GM19025 (cell line): ENCODE measurements around the gene LCE1C.

Source experiments
- ATAC-seq: cut with Tn5 transposase; IDR thresholded peaks from one replicate; pipeline ENCODE4 v1.9.1; 2021; ENCODE audit warnings: mild to moderate bottlenecking, low read depth, moderate library complexity; ENCODE audit not compliant: unreplicated experiment

The LCE1C gene, protein sequence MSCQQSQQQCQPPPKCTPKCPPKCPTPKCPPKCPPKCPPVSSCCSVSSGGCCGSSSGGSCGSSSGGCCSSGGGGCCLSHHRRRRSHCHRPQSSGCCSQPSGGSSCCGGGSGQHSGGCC

DNA sequence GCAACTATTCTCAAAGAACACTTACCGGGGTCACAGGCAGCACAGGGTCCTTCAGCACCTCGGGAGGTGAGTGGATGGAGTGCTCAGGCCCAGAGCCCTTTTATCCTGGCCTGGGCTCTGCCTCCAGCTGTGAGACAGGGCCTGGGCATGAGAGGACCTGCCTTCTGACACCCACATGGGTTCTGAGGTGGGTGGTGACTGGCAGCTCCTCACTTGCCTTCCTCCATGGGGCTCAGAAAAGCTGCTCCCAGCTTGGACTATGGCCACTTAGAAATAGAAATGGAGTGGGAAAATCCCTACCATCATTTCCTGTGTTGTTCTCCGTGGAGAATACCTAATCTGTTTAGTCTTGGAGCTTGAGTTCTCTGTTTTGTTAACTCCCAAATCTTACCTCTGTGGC, at the start of gene LCE1C:
Gene LCE1C, minus strand, starts transcription at position 76 of the 400 bp plus-strand sequence. CDS start 1,173 bp downstream, outside the sequence.
- ATAC-seq, result no peak

DNA sequence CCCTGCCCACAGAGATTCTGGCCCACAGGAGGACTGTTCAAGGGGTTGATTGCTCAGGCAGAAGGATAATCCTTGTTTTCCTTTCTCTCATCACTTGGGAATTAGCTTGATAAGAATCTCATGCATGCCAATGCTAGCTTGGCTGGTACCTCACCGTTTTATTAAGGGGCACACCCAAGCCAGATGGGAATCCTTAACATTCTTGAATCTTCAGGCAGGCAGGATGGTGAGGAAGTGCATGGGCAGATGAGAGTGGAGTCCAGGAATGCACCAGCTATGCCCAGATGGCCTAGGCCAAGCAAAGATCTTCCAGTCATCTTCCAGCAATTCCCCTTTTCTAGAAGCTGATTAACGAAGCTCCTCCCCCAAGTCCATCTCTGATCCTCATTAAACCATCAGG, 49.2 kb upstream of the LCE1C start:
- no peak for ATAC-seq

DNA sequence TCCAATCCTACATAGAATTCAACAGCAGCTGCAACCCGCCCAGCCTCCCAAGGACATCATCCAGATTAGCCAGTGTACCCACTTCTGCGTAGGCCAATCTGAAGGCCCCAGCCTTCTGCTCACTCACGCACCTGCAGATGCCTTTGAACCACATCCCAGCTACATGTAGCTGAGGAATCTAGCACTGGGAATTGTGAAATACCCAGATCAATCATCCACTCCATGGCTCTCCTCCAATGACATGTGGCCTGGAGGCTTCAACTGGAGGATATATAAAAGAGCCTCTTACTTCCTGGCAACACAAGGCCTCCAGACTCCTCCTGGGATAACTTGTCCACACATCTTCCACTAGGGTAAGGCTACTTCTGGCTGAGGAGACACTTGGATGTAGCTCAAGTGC, 36.1 kb upstream of the LCE1C start, which contains the start of gene LCE6A:
Gene LCE6A, plus strand, starts transcription at position 301 of the 400 bp plus-strand sequence. CDS start 665 bp downstream, outside the sequence.
- no peak for ATAC-seq

DNA sequence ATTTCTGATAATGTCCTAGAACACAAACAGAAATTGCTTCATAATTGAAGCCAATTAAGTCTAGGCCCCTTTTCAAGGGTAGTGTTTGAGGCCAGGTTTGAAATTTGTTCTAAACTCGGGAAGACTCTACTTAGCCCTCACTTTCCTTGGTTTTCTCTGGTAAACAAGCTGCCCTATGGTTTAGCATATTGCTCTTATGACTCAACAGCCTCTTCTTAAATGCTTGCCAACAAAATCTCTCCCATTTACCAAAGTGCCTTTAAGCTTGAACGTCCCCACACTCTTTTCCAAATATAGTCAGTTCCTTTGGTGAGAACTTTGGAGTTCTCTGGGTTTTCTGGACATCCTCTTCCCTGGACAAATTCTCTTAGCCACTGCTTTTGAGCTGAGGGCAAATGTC, 30.4 kb upstream of the LCE1C start:
- no peak for ATAC-seq

DNA sequence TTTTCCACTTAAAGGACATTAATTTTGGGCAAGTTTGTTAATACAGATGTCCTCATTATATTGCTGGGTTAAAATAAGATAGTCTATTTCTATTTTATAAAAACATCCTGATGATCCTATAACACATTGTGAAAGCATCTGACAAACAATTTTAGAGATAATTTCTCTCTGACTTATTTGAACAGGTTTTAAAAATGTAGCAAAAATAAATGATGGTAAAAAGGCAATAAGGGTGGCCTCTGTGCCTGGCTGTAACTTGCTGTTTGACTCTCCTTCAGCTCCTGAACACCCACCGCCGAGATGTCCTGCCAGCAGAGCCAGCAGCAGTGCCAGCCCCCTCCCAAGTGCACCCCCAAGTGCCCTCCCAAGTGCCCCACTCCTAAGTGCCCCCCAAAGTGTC, 20.7 kb upstream of the LCE1C start, which contains the start of gene LCE1A:
Gene LCE1A, plus strand, starts transcription at position 301 of the 400 bp plus-strand sequence. Its CDS starts 0 bp downstream, at position 301.
- ATAC-seq, result no peak

DNA sequence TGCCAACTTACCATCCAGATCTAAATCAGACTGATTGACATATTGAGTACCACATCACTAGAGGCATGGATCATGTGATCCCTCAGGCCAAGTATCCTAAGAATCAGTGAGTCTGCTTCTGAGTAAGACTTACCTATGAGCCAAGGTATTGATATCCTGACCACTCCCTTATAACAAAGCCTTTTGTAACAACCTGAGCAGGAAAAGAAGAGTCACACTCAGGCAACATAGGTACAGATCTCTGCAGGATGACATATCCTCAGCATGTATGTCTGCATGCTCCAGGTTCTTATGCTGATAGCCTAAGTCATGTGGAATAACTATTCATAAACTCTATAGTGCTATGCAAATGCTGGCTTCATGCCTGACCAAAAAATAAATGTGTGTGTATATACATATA, 18.5 kb upstream of the LCE1C start:
- no peak for ATAC-seq

DNA sequence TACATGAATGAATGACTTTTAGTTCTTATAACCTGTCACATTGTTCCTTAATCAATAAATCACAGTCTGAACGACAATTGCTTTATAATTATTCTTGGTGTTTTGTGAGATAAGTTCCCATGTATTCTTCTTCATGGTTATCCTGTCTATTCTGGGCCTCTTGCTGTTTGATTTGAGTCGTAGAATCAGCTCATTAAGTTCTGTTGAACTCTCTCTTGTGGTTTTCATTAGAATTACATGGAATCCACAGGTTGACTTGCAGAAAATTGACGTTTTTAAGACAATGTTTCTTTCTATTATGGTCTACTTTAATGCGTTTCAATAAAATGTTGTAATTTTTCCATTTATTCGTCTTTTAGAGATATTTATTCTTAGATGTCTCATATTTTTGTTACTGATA, 16.8 kb upstream of the LCE1C start:
- no peak for ATAC-seq

DNA sequence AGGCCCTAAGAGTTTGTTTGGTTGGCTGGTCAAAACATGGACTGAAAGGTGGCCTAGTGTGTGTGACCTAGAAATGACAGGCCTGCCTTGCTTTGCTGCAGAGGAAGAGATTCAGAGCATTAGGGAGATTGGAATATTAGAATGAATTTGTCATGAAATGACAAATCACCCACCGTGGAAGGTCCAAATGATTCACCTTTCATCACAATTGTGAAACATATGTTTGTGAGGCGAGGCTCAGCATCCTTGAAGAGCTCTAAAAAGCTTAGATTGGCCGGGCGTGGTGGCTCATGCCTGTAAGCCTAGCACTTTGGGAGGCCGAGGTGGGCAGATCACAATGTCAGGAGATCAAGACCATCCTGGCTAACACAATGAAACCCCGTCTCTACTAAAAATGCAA, 10.9 kb upstream of the LCE1C start:
- no peak for ATAC-seq

DNA sequence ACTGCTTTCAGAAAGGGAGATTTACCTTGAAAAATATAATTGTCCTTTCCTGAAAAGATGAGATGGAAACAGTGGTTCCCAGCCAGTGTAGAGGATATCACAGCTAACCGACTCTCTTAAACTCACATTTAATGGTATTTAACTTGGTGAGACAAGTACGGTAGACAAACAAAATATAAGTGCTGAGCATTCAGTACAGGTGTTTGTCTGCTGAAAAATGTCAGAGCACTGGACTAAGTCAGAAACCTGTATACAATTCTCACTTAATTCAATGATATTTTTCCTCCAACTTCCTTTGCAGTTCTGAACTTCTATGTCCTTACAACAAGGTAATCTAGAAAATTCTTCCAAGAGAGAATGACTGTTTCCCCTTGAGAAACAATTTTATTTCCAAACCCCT, 5.2 kb upstream of the LCE1C start, which contains the start of gene LCE1B:
Gene LCE1B, plus strand, starts transcription at position 301 of the 400 bp plus-strand sequence. CDS start 476 bp downstream, outside the sequence.
- ATAC-seq, result no peak

DNA sequence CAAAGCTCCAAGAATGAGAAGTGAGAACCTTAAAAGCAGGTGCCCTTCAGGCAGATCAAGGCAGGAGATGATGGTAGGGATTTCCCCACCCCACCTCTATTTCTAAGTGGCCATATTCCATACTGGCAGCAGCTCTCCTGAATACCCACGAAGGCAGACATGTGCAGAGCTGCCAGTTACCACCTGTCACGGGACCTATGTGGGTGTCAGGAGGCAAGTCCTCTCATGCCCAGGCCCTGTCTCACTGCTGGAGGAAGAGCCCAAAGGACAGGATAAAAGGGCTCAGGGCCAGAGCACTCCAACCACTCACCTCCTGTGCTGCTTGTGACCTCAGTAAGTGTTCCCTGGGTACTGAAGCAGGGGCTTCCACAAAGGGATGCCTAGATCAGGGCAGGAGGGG, 4.6 kb upstream of the LCE1C start:
- no peak for ATAC-seq

DNA sequence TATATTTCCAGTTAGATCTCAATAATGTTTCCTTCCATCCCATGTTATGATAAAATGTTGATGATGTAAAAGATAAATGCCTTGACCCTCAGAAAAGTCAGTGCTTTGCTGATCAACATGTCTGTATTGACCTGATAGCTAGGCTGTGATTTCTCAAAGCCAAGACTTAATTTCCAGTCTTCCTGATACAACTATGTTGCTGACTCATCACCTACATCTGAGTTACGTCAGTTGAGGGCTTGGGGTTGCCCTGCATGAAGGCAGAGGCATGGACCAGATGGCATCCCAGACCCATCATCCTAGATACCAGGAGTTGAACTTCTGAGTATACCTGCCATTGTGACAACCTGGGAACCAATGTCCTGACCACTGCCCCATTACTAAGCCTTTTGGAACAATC, 5.1 kb downstream of the LCE1C start:
- no peak for ATAC-seq

DNA sequence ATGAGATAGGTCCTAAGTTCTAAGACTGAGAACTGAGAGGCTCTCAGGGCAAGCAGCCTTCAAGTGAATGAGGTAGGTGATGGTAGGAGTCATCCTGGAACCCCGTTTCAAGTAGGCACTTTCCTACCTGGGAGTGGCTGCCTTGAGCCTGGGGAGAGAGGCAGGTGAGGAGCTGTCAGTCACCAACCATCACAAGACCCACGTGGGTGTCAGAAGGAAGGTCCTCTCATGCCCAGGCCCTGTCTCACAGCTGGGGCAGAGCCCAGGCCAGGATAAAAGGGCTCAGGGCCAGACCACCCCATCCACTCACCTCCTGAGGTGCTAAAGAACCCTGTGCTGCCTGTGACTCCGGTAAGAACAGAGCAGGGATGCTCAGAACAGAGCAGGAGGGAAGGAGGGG, 10.0 kb downstream of the LCE1C start, which contains the start of gene LCE1D:
Gene LCE1D, plus strand, starts transcription at position 301 of the 400 bp plus-strand sequence. CDS start 1,074 bp downstream, outside the sequence.
- ATAC-seq, result no peak

DNA sequence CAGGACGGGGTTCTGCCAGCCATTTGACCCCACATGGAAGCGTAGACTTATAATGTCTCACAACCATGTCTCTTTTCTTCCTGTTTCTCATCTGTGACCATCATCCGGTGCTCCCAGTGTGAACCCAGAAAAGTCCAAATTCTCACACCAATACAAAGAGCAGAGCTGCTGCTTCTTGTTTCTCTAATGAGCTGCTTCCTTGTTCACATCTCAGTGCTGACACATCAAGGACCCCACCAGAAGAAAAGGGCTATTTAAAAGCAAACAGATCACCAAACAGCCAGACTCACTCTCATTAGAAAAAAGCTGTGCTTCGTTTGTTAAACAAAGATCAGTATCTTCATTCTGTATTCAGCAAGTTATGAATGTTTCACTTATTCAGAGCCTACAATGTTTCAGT, 10.8 kb downstream of the LCE1C start:
- ATAC-seq, result no peak

DNA sequence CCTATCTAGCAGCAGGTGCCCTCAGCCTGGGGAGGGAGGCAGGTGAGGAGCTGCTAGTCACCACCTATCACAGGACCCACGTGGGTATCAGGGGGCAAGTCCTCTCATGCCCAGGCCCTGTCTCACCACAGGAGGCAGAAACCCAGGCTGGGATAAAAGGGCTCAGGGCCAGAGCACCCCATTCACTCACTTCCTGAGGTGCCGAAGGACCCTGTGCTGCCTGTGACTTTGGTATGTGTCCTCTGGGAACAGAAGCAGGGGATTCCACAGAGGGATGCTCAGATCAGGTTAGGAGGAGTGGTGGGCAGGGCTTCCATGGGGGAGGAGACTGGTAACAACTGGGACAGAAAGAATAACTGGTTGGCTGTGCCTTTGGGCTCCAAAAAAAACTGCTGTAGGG, 20.4 kb downstream of the LCE1C start, which contains the start of gene LCE1E:
Gene LCE1E, plus strand, starts transcription at position 181 of the 400 bp plus-strand sequence. CDS start 1,043 bp downstream, outside the sequence.
- no peak for ATAC-seq

DNA sequence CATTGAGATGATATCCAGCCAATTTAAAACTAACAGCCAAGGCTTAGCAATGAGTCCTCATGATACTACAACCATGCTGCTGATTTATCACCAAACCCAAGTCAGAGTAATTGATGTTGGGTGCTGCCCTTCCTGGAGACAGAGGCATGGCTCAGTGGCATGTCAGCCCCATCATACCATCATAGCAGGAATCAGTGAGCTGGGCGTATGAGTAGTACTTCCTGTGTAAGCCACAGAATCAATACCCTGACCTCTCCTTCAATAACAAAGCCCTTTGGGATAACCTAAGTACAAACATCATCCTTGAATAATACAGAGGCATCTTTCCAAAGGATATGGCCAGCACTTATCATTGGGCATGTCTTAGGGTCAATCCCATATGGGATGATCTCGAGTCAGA, 23.4 kb downstream of the LCE1C start:
- ATAC-seq, result no peak

DNA sequence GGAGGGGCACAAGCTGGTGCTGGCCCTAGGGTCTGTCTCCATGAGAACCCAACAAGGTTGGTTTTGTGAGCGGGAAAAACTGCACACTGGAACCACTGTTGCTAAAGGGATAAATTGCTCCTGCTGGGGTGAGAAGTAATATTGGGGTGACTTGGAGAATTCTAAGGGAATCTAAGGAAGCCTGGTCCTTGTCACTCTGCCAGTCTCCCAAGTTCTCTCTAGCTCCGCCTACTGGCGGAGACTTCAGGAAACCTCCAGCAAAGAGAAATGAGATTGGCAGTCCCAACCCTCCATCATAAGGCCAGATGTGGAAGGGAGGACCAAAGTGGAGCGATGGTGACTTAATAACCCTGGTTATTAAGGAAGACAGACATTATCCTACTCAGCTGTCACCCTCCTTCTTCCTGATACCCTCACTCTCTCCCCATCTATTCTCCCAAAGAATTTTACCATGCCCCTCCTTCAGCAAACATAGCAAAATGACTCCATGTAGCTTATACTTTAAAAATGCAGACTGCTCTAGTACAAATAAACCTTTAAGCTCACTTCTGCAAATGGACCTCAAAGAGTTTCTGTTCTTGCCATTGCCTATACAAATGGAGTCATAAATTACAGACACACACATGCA, 28.8 kb downstream of the LCE1C start:
- ATAC-seq, result no peak

DNA sequence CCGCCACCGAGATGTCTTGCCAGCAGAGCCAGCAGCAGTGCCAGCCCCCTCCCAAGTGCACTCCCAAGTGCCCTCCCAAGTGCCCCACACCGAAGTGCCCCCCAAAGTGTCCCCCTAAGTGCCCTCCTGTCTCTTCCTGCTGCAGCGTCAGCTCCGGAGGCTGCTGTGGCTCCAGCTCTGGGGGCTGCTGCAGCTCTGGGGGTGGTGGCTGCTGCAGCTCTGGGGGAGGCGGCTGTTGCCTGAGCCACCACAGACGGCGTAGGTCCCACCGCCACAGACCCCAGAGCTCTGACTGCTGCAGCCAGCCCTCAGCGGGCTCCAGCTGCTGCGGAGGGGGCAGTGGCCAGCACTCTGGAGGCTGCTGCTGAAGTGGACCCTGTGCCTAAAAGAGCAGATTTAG, 30.1 kb downstream of the LCE1C start:
- ATAC-seq, result no peak

DNA sequence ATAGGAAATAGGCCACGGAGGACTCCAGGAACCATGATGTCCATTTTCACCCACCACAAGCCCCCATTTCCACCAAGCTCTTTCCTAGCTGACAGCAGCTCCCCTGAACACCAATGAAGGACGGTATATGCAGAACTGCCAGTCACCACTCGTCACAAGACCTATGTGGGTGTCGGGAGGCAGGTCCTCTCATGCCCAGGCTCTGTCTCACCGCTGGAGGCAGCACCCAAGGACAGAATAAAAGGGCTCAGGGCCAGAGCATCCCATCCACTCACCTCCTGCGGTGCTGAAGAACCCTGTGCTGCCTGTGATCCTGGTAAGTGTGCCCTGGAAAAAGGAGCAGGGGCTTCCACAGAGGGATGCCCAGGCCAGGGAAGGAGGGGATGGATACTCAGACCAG, 31.6 kb downstream of the LCE1C start, which contains the start of gene LCE1F:
Gene LCE1F, plus strand, starts transcription at position 266 of the 400 bp plus-strand sequence. CDS start 1,232 bp downstream, outside the sequence.
- no peak for ATAC-seq

DNA sequence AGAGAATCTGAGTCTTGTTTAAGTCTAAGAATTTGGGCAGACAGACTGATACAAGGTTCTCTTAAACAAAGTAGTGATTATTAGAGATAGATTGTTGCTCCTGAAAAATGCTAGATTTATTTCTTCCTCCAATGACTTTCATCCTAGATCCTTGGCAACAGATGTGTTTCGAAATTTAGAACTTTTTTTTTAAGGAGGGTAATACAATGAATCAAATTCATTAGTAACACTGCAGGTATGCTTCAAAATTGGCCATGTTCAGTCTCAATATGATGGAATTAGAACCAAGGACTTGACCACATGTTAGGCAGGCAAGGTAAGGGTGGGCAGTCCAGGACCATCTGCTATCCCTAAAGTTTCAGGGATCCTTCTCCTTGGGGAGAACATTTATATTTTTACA, 36.0 kb downstream of the LCE1C start:
- no peak for ATAC-seq

DNA sequence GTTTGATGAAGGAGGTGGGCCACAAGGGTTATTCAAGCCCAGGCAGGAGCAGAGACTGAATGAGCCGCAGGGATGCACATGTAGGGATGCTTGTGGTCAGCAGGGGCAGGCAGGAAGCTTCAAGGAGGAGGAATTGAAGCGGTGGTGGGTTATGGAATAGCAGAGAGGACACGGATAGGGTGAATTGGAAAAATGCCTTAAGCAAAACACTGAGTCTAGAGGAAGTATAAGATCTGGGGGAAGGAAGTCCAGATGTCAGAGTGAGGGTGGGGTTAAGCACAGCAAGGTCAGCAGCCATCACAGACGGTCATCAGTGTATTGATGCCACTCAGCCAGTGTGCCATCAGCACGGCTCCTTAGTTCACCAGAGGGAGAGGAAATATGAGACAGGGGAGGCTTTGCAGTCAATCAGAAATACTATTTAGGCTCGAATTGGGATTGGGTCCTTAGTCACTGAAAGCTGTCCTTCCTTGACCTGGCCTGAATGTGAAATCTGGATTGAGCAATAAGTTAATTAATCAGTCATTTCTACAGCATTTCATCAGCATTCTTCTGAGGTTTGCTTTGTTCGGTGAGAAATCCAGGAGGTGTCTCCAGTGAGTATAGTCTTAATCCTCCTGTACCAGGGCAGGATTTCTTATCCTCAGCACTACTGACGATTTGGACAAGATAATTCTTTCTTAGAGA, 37.5 kb downstream of the LCE1C start:
- no peak for ATAC-seq

DNA sequence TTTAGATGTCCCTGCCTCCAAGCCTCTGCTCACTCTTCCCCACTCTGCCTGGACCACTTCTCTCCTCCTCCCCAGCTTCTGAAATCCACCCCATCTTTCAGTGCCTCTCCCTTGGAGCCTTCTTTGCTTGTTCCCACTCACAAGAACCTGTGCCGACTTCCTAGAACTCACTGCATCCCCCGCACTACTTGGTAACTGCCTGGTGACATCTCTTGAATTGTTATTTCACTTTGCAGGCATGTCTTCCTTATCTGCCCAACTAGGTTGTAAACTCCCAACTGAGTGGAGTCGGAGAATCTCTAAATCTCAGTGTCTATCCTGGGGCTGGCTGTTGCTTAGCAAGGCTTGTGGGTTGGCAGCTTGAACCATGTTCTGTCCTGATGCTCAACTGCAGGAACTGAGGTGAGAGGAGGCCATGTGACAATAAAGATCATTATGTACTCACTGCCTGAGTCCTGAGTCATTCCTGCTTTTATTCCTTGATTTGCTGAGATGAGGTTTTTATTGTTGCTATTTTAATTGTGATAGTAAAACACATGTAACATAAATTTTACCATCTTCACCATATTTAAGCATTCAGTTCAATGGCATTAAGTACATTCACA, 44.7 kb downstream of the LCE1C start:
- no peak for ATAC-seq
